Chondrocyte (in vitro differentiated cells): Measurements from ENCODE around the gene USP17L28. TPM values are rescaled to one million over a fixed set of nuclear protein-coding genes. Genes with fewer than 3 reads are reported as not detected.
"Not testable (repeated sequence)": the region's sequence is repeated elsewhere in the genome, so short reads cannot be mapped to it uniquely, and the experiment has no call there.

Source experiments
- DNase-seq: peaks from one replicate; pipeline ENCODE4 v3.0.0; 2021; ENCODE audit warnings: mixed read lengths, low spot score
- H3K27ac Mint-ChIP-seq: one replicate; pipeline ENCODE4 v1.8.0; 2021; ENCODE audit warnings: mild to moderate bottlenecking, moderate library complexity, mixed read lengths; ENCODE audit not compliant: unreplicated experiment
- H3K27me3 Mint-ChIP-seq: 2 replicates; pipeline ENCODE4 v1.8.0; 2021; ENCODE audit warnings: low read depth, mixed read lengths
- H3K36me3 Mint-ChIP-seq: 2 replicates; pipeline ENCODE4 v1.8.0; 2021; ENCODE audit warnings: low read depth, mixed read lengths
- H3K4me1 Mint-ChIP-seq: 2 replicates; pipeline ENCODE4 v1.8.0; 2021; ENCODE audit warnings: low read depth, mild to moderate bottlenecking, mixed read lengths
- H3K4me3 Mint-ChIP-seq: one replicate; pipeline ENCODE4 v1.8.0; 2021; ENCODE audit warnings: mild to moderate bottlenecking, moderate library complexity, mixed read lengths; ENCODE audit not compliant: unreplicated experiment
- H3K9me3 Mint-ChIP-seq: 2 replicates; pipeline ENCODE4 v1.8.0; 2021; ENCODE audit warnings: low read depth, mixed read lengths
- long read RNA-seq: library from polyadenylated mRNA; stranded (forward); transcript quantifications from one replicate; pipeline ENCODE4 v2.0.0, GENCODE V29; 2021
- total RNA-seq: library from RNA; stranded (reverse); gene quantifications from 3 replicates; pipeline ENCODE4 v1.2.1, GENCODE V29; 2021

The USP17L28 gene, protein sequence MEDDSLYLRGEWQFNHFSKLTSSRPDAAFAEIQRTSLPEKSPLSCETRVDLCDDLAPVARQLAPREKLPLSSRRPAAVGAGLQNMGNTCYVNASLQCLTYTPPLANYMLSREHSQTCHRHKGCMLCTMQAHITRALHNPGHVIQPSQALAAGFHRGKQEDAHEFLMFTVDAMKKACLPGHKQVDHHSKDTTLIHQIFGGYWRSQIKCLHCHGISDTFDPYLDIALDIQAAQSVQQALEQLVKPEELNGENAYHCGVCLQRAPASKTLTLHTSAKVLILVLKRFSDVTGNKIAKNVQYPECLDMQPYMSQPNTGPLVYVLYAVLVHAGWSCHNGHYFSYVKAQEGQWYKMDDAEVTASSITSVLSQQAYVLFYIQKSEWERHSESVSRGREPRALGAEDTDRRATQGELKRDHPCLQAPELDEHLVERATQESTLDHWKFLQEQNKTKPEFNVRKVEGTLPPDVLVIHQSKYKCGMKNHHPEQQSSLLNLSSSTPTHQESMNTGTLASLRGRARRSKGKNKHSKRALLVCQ
- not detected in 3 replicates for total RNA-seq
- long read RNA-seq, result 0 reads

DNA sequence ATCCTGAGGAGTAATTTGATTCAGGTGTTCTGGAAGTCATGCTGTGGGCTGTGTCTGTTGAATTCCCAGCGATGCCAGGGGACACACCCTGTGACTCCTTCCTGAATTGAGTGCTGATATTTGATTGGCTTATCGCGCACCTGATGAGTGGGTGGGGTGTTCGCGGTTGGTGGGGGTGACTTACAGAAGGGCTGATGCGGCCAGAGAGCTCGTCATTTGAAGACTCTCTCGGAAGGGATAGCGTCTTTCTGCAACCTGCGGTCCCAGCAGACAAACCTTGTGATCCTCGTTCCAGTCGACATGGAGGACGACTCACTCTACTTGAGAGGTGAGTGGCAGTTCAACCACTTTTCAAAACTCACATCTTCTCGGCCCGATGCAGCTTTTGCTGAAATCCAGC is at the start of gene USP17L28:
Gene USP17L28 (plus strand): TSS at position 301 of the 400 bp plus-strand sequence. CDS start 0 bp downstream, at position 301.
- H3K9me3 Mint-ChIP-seq, H3K4me1 Mint-ChIP-seq, H3K36me3 Mint-ChIP-seq, H3K27ac Mint-ChIP-seq, DNase-seq, H3K4me3 Mint-ChIP-seq, H3K27me3 Mint-ChIP-seq: not testable (repeated sequence)

DNA sequence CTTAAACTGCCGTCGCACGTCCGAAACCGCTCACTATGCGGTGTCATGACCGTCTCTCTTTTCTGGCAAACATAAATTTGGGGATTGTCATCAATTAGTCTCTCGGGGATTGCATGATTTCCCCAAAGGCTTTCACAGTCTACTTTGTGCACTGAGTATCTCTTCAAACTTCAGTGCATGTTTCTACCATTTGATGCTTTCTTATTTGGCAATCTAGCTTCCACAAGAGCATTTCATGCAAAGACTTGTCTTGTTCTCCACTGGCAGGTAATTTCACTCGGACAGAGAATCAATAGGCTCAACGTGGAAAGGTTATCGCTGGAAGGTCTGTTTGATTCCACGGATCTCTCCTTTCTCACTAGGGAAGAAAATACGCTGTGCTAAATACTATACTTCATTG is 24.5 kb upstream of the USP17L28 start:
- H3K4me1 Mint-ChIP-seq, result not testable (repeated sequence)

DNA sequence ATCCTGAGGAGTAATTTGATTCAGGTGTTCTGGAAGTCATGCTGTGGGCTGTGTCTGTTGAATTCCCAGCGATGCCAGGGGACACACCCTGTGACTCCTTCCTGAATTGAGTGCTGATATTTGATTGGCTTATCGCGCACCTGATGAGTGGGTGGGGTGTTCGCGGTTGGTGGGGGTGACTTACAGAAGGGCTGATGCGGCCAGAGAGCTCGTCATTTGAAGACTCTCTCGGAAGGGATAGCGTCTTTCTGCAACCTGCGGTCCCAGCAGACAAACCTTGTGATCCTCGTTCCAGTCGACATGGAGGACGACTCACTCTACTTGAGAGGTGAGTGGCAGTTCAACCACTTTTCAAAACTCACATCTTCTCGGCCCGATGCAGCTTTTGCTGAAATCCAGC is 23.8 kb upstream of the USP17L28 start, which contains the start of gene USP17L24:
Gene USP17L24 (plus strand): TSS at position 301 of the 400 bp plus-strand sequence. CDS start 0 bp downstream, at position 301.
- not testable (repeated sequence) for H3K27me3 Mint-ChIP-seq, DNase-seq, H3K4me3 Mint-ChIP-seq, H3K36me3 Mint-ChIP-seq, H3K9me3 Mint-ChIP-seq, H3K27ac Mint-ChIP-seq, H3K4me1 Mint-ChIP-seq

More for the DNA sequence above, 24.5 kb upstream of the USP17L28 start:
- H3K4me3 Mint-ChIP-seq, H3K27me3 Mint-ChIP-seq, H3K27ac Mint-ChIP-seq, DNase-seq, H3K9me3 Mint-ChIP-seq, H3K36me3 Mint-ChIP-seq: not testable (repeated sequence)

DNA sequence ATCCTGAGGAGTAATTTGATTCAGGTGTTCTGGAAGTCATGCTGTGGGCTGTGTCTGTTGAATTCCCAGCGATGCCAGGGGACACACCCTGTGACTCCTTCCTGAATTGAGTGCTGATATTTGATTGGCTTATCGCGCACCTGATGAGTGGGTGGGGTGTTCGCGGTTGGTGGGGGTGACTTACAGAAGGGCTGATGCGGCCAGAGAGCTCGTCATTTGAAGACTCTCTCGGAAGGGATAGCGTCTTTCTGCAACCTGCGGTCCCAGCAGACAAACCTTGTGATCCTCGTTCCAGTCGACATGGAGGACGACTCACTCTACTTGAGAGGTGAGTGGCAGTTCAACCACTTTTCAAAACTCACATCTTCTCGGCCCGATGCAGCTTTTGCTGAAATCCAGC is 19.1 kb upstream of the USP17L28 start, which contains the start of gene USP17L25:
Gene USP17L25 (plus strand): TSS at position 301 of the 400 bp plus-strand sequence. CDS start 0 bp downstream, at position 301.
- not testable (repeated sequence) for H3K27me3 Mint-ChIP-seq, H3K36me3 Mint-ChIP-seq, DNase-seq, H3K4me1 Mint-ChIP-seq, H3K27ac Mint-ChIP-seq, H3K4me3 Mint-ChIP-seq, H3K9me3 Mint-ChIP-seq

DNA sequence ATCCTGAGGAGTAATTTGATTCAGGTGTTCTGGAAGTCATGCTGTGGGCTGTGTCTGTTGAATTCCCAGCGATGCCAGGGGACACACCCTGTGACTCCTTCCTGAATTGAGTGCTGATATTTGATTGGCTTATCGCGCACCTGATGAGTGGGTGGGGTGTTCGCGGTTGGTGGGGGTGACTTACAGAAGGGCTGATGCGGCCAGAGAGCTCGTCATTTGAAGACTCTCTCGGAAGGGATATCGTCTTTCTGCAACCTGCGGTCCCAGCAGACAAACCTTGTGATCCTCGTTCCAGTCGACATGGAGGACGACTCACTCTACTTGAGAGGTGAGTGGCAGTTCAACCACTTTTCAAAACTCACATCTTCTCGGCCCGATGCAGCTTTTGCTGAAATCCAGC is 14.3 kb upstream of the USP17L28 start, which contains the start of gene USP17L26:
Gene USP17L26 (plus strand): TSS at position 301 of the 400 bp plus-strand sequence. CDS start 0 bp downstream, at position 301.
- not testable (repeated sequence) for H3K9me3 Mint-ChIP-seq, H3K4me3 Mint-ChIP-seq, H3K27ac Mint-ChIP-seq, H3K27me3 Mint-ChIP-seq, DNase-seq, H3K36me3 Mint-ChIP-seq, H3K4me1 Mint-ChIP-seq

DNA sequence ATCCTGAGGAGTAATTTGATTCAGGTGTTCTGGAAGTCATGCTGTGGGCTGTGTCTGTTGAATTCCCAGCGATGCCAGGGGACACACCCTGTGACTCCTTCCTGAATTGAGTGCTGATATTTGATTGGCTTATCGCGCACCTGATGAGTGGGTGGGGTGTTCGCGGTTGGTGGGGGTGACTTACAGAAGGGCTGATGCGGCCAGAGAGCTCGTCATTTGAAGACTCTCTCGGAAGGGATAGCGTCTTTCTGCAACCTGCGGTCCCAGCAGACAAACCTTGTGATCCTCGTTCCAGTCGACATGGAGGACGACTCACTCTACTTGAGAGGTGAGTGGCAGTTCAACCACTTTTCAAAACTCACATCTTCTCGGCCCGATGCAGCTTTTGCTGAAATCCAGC is 9.6 kb upstream of the USP17L28 start, which contains the start of gene USP17L5:
Gene USP17L5 (plus strand): TSS at position 301 of the 400 bp plus-strand sequence. CDS start 0 bp downstream, at position 301.
- not testable (repeated sequence) for H3K4me3 Mint-ChIP-seq, H3K9me3 Mint-ChIP-seq, H3K4me1 Mint-ChIP-seq, DNase-seq, H3K27ac Mint-ChIP-seq, H3K27me3 Mint-ChIP-seq, H3K36me3 Mint-ChIP-seq

DNA sequence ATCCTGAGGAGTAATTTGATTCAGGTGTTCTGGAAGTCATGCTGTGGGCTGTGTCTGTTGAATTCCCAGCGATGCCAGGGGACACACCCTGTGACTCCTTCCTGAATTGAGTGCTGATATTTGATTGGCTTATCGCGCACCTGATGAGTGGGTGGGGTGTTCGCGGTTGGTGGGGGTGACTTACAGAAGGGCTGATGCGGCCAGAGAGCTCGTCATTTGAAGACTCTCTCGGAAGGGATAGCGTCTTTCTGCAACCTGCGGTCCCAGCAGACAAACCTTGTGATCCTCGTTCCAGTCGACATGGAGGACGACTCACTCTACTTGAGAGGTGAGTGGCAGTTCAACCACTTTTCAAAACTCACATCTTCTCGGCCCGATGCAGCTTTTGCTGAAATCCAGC is 4.8 kb upstream of the USP17L28 start, which contains the start of gene USP17L27:
Gene USP17L27 (plus strand): TSS at position 301 of the 400 bp plus-strand sequence. CDS start 0 bp downstream, at position 301.
- not testable (repeated sequence) for DNase-seq, H3K4me3 Mint-ChIP-seq, H3K9me3 Mint-ChIP-seq, H3K27me3 Mint-ChIP-seq, H3K27ac Mint-ChIP-seq, H3K4me1 Mint-ChIP-seq, H3K36me3 Mint-ChIP-seq

DNA sequence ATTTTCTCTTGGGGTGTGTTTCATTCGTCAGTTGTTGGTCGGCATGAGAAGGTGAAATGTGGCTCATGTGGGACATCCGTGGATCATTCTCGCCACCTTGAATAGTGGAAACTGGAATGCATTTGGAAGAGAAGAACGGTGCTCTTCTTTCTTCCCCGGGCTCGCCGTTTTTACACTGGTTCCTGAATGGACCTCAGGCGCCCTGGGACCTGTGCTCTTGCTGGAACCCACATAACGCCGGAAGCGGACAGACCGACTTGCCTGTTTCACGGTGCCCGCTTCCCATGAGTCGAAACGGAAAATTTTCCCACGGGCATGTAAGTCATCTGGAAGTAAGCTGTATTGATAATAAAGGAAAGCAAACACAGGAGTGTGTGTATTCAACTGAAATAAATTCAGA is 2.2 kb downstream of the USP17L28 start:
- H3K4me3 Mint-ChIP-seq, H3K4me1 Mint-ChIP-seq, H3K27me3 Mint-ChIP-seq, DNase-seq, H3K9me3 Mint-ChIP-seq, H3K36me3 Mint-ChIP-seq, H3K27ac Mint-ChIP-seq: not testable (repeated sequence)

DNA sequence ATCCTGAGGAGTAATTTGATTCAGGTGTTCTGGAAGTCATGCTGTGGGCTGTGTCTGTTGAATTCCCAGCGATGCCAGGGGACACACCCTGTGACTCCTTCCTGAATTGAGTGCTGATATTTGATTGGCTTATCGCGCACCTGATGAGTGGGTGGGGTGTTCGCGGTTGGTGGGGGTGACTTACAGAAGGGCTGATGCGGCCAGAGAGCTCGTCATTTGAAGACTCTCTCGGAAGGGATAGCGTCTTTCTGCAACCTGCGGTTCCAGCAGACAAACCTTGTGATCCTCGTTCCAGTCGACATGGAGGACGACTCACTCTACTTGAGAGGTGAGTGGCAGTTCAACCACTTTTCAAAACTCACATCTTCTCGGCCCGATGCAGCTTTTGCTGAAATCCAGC is 4.6 kb downstream of the USP17L28 start, which contains the start of gene USP17L29:
Gene USP17L29 (plus strand): TSS at position 301 of the 400 bp plus-strand sequence. CDS start 0 bp downstream, at position 301.
- H3K4me1 Mint-ChIP-seq, H3K4me3 Mint-ChIP-seq, H3K36me3 Mint-ChIP-seq, H3K27me3 Mint-ChIP-seq, DNase-seq, H3K9me3 Mint-ChIP-seq, H3K27ac Mint-ChIP-seq: not testable (repeated sequence)

DNA sequence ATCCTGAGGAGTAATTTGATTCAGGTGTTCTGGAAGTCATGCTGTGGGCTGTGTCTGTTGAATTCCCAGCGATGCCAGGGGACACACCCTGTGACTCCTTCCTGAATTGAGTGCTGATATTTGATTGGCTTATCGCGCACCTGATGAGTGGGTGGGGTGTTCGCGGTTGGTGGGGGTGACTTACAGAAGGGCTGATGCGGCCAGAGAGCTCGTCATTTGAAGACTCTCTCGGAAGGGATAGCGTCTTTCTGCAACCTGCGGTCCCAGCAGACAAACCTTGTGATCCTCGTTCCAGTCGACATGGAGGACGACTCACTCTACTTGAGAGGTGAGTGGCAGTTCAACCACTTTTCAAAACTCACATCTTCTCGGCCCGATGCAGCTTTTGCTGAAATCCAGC is 14.1 kb downstream of the USP17L28 start, which contains the start of gene USP17L30:
Gene USP17L30 (plus strand): TSS at position 301 of the 400 bp plus-strand sequence. CDS start 0 bp downstream, at position 301.
- not testable (repeated sequence) for DNase-seq, H3K27ac Mint-ChIP-seq, H3K4me1 Mint-ChIP-seq, H3K9me3 Mint-ChIP-seq, H3K4me3 Mint-ChIP-seq, H3K36me3 Mint-ChIP-seq, H3K27me3 Mint-ChIP-seq

DNA sequence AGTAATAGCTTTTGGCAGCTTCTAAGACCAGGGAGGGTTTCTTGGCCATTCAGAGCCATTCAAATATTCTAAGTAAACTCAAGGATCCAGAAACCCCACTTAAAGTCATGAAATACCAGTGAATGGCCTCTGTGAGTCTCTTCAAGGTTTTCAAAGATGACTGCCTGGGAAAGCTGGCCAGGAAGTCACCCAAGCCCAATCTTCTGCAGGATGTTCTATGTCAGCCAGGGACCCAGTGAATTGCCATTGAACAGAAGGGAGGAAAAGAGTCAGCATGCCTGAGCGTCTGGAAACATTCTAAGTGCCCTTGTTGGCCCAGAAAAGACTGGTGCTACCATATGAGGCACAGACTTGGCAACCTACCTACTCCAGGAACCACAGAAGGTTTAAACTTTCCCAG is 31.2 kb downstream of the USP17L28 start:
- not testable (repeated sequence) for H3K4me3 Mint-ChIP-seq, H3K36me3 Mint-ChIP-seq, H3K27me3 Mint-ChIP-seq, H3K27ac Mint-ChIP-seq, H3K9me3 Mint-ChIP-seq, H3K4me1 Mint-ChIP-seq, DNase-seq
